ENCODE results near the gene VWA5A. TPM values are rescaled to one million over a fixed set of nuclear protein-coding genes. Genes with fewer than 3 reads are reported as not detected.

VWA5A gene
- total and polyA plus RNA-seq, 9 of the 15 experiments (the other 6 are each of a cell fraction or from before 2014, with no cell fraction given): 4.6 to 19.7 (median 6.9) TPM

- TF ChIP-seq GTF3C2 (IDR thresholded peaks at IDR 0.05; ENCODE audit: borderline replicate concordance, extremely low read depth, insufficient read length) (no peak), ZBTB1 (CRISPR knock-in tag; IDR thresholded peaks at IDR 0.05; ENCODE audit: borderline replicate concordance, low read depth) (no peak), ZNF57 (CRISPR knock-in tag; IDR thresholded peaks at IDR 0.05) (no peak), MYNN (IDR thresholded peaks at IDR 0.05) (0 out of 2 replicates have a peak, but pooled peaks have one; percentile 46), MYNN (CRISPR knock-in tag; IDR thresholded peaks at IDR 0.05) (no peak), CCAR2 (IDR thresholded peaks at IDR 0.05; ENCODE audit: low read depth, low read length) (no peak), MYBL2 (IDR thresholded peaks at IDR 0.05; ENCODE audit: low read depth) (no peak), MYBL2 (CRISPR knock-in tag; IDR thresholded peaks at IDR 0.05; ENCODE audit: borderline replicate concordance) (no peak), HES1 (IDR thresholded peaks at IDR 0.05; ENCODE audit: low read depth) (no peak), GTF2A2 (tag; IDR thresholded peaks at IDR 0.05) (no peak), MYC (IDR thresholded peaks at IDR 0.05; ENCODE audit: low read depth, low read length) (peak; percentile 97), MYC (CRISPR knock-in tag; IDR thresholded peaks at IDR 0.05; ENCODE audit: borderline replicate concordance, low read depth) (no peak), CHD4 (IDR thresholded peaks at IDR 0.05; ENCODE audit: insufficient read depth, insufficient replicate concordance, low read depth, low read length, poor library complexity, severe bottlenecking) (no peak), RFX5 (IDR thresholded peaks at IDR 0.05; ENCODE audit: low read depth, low read length) (no peak)
- TF ChIP-seq, protein P1, sequence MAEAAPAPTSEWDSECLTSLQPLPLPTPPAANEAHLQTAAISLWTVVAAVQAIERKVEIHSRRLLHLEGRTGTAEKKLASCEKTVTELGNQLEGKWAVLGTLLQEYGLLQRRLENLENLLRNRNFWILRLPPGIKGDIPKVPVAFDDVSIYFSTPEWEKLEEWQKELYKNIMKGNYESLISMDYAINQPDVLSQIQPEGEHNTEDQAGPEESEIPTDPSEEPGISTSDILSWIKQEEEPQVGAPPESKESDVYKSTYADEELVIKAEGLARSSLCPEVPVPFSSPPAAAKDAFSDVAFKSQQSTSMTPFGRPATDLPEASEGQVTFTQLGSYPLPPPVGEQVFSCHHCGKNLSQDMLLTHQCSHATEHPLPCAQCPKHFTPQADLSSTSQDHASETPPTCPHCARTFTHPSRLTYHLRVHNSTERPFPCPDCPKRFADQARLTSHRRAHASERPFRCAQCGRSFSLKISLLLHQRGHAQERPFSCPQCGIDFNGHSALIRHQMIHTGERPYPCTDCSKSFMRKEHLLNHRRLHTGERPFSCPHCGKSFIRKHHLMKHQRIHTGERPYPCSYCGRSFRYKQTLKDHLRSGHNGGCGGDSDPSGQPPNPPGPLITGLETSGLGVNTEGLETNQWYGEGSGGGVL (CRISPR knock-in tag; IDR thresholded peaks at IDR 0.05): no peak
- TF ChIP-seq, protein P2, sequence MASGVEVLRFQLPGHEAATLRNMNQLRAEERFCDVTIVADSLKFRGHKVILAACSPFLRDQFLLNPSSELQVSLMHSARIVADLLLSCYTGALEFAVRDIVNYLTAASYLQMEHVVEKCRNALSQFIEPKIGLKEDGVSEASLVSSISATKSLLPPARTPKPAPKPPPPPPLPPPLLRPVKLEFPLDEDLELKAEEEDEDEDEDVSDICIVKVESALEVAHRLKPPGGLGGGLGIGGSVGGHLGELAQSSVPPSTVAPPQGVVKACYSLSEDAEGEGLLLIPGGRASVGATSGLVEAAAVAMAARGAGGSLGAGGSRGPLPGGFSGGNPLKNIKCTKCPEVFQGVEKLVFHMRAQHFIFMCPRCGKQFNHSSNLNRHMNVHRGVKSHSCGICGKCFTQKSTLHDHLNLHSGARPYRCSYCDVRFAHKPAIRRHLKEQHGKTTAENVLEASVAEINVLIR (CRISPR knock-in tag; IDR thresholded peaks at IDR 0.05): no peak
- TF ChIP-seq, protein P3, sequence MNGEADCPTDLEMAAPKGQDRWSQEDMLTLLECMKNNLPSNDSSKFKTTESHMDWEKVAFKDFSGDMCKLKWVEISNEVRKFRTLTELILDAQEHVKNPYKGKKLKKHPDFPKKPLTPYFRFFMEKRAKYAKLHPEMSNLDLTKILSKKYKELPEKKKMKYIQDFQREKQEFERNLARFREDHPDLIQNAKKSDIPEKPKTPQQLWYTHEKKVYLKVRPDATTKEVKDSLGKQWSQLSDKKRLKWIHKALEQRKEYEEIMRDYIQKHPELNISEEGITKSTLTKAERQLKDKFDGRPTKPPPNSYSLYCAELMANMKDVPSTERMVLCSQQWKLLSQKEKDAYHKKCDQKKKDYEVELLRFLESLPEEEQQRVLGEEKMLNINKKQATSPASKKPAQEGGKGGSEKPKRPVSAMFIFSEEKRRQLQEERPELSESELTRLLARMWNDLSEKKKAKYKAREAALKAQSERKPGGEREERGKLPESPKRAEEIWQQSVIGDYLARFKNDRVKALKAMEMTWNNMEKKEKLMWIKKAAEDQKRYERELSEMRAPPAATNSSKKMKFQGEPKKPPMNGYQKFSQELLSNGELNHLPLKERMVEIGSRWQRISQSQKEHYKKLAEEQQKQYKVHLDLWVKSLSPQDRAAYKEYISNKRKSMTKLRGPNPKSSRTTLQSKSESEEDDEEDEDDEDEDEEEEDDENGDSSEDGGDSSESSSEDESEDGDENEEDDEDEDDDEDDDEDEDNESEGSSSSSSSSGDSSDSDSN (IDR thresholded peaks at IDR 0.05; ENCODE audit: borderline replicate concordance in 1 of 2, low read depth in 2 of 2, low read length in 2 of 2): 0 out of 4 replicates have a peak, but pooled peaks of 1 of the 2 experiments have one; percentile 21
These were observed 45.5 kb upstream of the VWA5A start (continued) for GRCh38 chr11:124069429-124070401.

Data from K562 (cell line).